HepG2 (cell line): ENCODE data around the gene GBGT1. TPM values are rescaled to one million over a fixed set of nuclear protein-coding genes. Genes with fewer than 3 reads are reported as not detected.

Experiments used
- GLI4 ChIP-seq: sonication (generic); formaldehyde crosslinking; IDR thresholded peaks from 2 replicates; pipeline ENCODE4 v1.5.1; 2020; ENCODE audit warnings: missing genetic modification reagents, mild to moderate bottlenecking, moderate library complexity, borderline replicate concordance
- HNF1A ChIP-seq, 2 experiments: sonication (generic) in 1 of 2; formaldehyde crosslinking in 1 of 2; IDR thresholded peaks; 2 replicates each; pipeline versions ENCODE4 v1.4.0 to v1.6.1; 2016 to 2020; ENCODE audit warnings: borderline replicate concordance in 1 of 2, low read depth in 1 of 2, mild to moderate bottlenecking in 1 of 2, missing genetic modification reagents in 1 of 2
- HOXA3 ChIP-seq: sonication (generic); formaldehyde crosslinking; IDR thresholded peaks from 2 replicates; pipeline ENCODE4 v1.5.0; 2020; ENCODE audit warnings: missing genetic modification reagents
- HOXD1 ChIP-seq: sonication (generic); formaldehyde crosslinking; IDR thresholded peaks from 2 replicates; pipeline ENCODE4 v1.5.0; 2020; ENCODE audit warnings: missing genetic modification reagents
- IKZF4 ChIP-seq: sonication (generic); formaldehyde crosslinking; IDR thresholded peaks from 2 replicates; pipeline ENCODE4 v1.5.1; 2020; ENCODE audit warnings: borderline replicate concordance, mild to moderate bottlenecking, low read depth, missing genetic modification reagents; ENCODE audit errors: not compliant biosample characterization
- RXRB ChIP-seq: IDR thresholded peaks from 2 replicates; pipeline ENCODE4 v1.6.1; 2016; ENCODE audit warnings: borderline replicate concordance, missing genetic modification reagents, missing compliant biosample characterization
- SRSF1 ChIP-seq: fragments of 200-400 bp; formaldehyde crosslinking; optimal IDR thresholded peaks from 2 replicates; pipeline ENCODE3; 2017; ENCODE audit warnings: mild to moderate bottlenecking, low read depth, low read length, moderate library complexity
- TBP ChIP-seq: sonication (generic); formaldehyde crosslinking; IDR thresholded peaks from 2 replicates; pipeline ENCODE4 v1.5.0; 2020; ENCODE audit warnings: missing genetic modification reagents
- TSC22D2 ChIP-seq: sonication (generic); formaldehyde crosslinking; IDR thresholded peaks from 2 replicates; pipeline ENCODE4 v1.5.1; 2020; ENCODE audit warnings: missing genetic modification reagents, mild to moderate bottlenecking, borderline replicate concordance
- U2AF2 ChIP-seq: fragments of 200-400 bp; formaldehyde crosslinking; IDR thresholded peaks from 2 replicates; pipeline ENCODE4 v1.6.1; 2017; ENCODE audit warnings: low read depth, mild to moderate bottlenecking, low read length
- ZBTB26 ChIP-seq: IDR thresholded peaks from 2 replicates; pipeline ENCODE4 v1.6.1; 2016; ENCODE audit warnings: missing compliant biosample characterization, missing genetic modification reagents, borderline replicate concordance
- ZFP36L2 ChIP-seq: sonication (generic); formaldehyde crosslinking; IDR thresholded peaks from 2 replicates; pipeline ENCODE4 v1.4.0; 2020; ENCODE audit warnings: missing genetic modification reagents
- ZNF256 ChIP-seq: sonication (generic); formaldehyde crosslinking; conservative IDR thresholded peaks from 2 replicates; pipeline ENCODE4 v1.4.0; 2020; ENCODE audit warnings: missing genetic modification reagents
- ZNF691 ChIP-seq: sonication (generic); formaldehyde crosslinking; IDR thresholded peaks from 2 replicates; pipeline ENCODE4 v1.4.0; 2020; ENCODE audit warnings: missing genetic modification reagents, low read depth, mild to moderate bottlenecking, borderline replicate concordance
- ZNF768 ChIP-seq: sonication (generic); formaldehyde crosslinking; IDR thresholded peaks from 2 replicates; pipeline ENCODE4 v1.4.0; 2020; ENCODE audit warnings: missing genetic modification reagents
- polyA plus RNA-seq, 8 experiments: library from polyadenylated mRNA; depleted of rRNA in 3 of 8; stranded (reverse) in 7 of 8; unstranded in 1 of 8; fragments of >200 nt; fragmentation: Illumina TruSeq in 4 of 8; extraction: Trizol in 4 of 8; gene quantifications; 2 replicates each; pipeline versions ENCODE4 v1.2.1 to v1.2.3, GENCODE V29; 2011 to 2016; ENCODE audit warnings: low read depth in 4 of 8, missing spikeins in 1 of 8, mixed read lengths in 1 of 8; ENCODE audit not compliant: insufficient read depth in 1 of 8
- total RNA-seq, 5 experiments: library from RNA; depleted of rRNA; stranded (reverse); fragments of >200 nt; fragmentation: Illumina TruSeq; extraction: Trizol; gene quantifications; 2 replicates each; pipeline ENCODE4 v1.2.3, GENCODE V29; 2016; ENCODE audit warnings: low read depth in 1 of 5
- TF ChIP-seq, protein P1 (sequence below): sonication (generic); formaldehyde crosslinking; IDR thresholded peaks from 2 replicates; pipeline ENCODE4 v1.8.0; 2022; ENCODE audit warnings: missing genetic modification reagents, mild to moderate bottlenecking, inconsistent platforms, borderline replicate concordance

Gene GBGT1
- total and polyA plus RNA-seq, 2 of the 13 experiments (the other 11 are each of a cell fraction or from before 2014, with no cell fraction given) = not detected

DNA sequence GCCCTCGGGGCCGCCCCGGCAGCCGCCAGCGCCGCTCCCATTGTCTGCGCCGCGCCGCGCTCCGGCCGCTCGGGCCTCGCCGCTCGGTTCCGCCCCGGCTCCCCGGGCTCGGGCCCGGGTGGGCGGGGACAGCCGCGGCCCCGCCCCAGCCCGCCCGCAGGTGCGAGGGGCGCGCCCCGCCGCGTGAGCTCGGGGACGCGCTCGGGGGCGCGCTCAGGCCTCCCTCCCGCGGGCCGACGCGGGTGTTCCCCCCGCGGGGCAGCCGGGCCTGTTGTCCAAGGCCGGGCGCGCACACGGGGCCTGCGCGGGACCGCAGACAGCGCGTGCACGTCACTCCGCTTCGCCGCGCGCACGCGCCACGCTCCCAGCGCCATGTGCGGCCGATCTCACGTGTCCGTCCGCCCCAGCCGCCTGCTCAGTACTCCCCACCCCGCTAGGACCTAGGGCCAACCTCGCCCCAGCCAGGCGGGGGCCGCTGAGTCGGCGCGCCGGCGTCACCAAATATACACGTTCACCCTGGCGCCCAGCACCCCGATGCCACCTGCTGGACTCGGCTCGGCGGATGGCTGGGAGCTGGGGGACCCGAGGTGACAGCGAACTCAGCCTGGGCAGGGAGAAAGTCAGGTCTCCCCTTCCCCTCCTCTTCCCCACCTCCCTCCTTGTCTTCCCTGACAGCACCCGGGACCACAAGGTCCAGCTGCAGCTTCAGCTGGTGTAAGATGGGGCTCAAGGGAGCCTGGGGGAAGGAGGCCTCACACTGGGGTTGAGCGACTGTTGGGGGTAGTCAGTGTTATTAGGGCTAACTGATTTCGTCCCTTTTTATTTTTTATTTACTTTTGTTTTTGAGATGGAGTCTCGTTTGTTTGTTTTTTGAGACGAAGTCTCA, 14.3 kb downstream of the GBGT1 start (continued):
- no peak for TF ChIP-seq IKZF4 (CRISPR knock-in tag)
- TF ChIP-seq ZBTB26 (CRISPR knock-in tag) = no peak
- no peak for TF ChIP-seq HOXD1 (CRISPR knock-in tag)
- TF ChIP-seq TSC22D2 (CRISPR knock-in tag) = no peak
- TF ChIP-seq ZNF256 (CRISPR knock-in tag) = no peak
- TF ChIP-seq, protein P1, sequence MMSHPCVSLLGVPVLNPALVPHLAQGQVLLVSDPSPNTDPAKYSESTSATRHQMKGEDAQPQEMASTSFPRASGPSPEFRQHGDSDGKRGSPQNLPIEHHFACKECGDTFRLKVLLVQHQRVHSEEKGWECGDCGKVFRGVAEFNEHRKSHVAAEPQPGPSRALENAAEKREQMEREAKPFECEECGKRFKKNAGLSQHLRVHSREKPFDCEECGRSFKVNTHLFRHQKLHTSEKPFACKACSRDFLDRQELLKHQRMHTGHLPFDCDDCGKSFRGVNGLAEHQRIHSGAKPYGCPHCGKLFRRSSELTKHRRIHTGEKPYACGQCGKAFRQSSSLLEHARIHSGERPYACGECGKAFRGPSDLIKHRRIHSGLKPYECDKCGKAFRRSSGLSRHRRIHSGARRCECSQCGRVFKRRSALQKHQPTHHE (CRISPR knock-in tag) = no peak
- peak; percentile 69 for TF ChIP-seq ZNF768 (CRISPR knock-in tag)
- no peak for TF ChIP-seq HNF1A (IDR thresholded peaks at IDR 0.05; ENCODE audit: low read depth)
- peak; percentile 62 for TF ChIP-seq HNF1A (CRISPR knock-in tag; IDR thresholded peaks at IDR 0.05; ENCODE audit: borderline replicate concordance)
- TF ChIP-seq TBP (CRISPR knock-in tag) = no peak
- TF ChIP-seq HOXA3 = peak; percentile 83
- no peak for TF ChIP-seq GLI4 (CRISPR knock-in tag)
- TF ChIP-seq RXRB (CRISPR knock-in tag) = peak; percentile 47; the same call in 1 of the 2 replicates
- TF ChIP-seq ZNF691 (CRISPR knock-in tag) = peak; percentile 83
- no peak for TF ChIP-seq U2AF2
- peak; percentile 34 for TF ChIP-seq SRSF1
- no peak for TF ChIP-seq ZFP36L2
